M059J (cell line): Measurements from ENCODE around the gene FOSL1. TPM values are rescaled to one million over a fixed set of nuclear protein-coding genes. Genes with fewer than 3 reads are reported as not detected.

Experiments used
- DNase-seq: peaks from one replicate; pipeline ENCODE4 v3.0.0-alpha.2; 2012; ENCODE audit warnings: low read depth
- total RNA-seq: library from RNA; depleted of rRNA; stranded (reverse); fragments of >200 nt; shearing (Covaris generic); gene quantifications from 2 replicates; pipeline ENCODE4 v1.2.3, GENCODE V29; 2014

The FOSL1 gene
- total RNA-seq, 1 experiment from 2014 or later: 286 TPM

DNA sequence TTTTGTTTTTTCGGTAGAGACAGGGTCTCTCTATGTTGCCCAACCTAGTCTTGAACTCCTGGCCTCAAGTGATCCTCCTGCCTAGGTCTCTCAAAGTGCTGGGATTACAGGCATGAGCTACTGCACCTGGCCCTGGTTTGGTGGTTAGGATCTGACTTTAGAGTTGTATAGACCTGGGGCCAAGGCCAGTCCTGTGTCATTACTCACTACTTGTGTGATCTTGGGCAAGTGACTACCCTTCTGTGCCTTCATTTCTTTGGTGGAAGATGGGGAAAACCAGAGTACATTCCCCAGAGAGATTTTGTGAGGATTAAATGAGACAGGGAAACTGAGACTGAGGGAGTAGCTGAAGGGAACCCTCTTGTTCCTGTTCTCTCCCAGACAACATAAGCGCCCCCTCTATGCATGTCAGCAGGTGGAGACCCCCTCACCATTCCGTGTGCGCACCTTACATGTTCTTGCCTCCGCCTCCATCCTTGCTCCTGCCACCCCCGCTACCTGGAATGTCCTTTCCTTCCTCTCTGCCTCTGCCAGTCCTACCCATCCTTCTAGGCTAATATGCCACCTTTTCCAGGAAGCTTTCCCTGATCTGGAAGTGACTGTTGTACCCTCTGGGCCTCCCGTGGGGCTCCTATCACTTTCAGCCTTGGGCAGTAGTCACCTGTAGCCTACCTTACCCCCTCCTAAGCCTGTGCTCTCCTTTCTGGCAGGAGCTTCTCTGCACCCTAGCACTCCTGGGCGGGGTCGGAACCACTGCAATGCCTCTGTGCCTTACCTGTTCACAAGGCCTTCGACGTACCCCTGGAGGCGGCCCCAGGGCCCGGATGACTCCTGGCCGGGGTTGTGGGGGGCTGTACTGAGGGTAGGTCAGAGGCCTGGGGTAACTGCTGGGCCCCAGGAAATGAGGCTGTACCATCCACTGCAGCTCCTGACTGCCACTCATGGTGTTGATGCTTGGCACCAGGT is 3.9 kb downstream of the FOSL1 start:
- peak; percentile 64 for DNase-seq

DNA sequence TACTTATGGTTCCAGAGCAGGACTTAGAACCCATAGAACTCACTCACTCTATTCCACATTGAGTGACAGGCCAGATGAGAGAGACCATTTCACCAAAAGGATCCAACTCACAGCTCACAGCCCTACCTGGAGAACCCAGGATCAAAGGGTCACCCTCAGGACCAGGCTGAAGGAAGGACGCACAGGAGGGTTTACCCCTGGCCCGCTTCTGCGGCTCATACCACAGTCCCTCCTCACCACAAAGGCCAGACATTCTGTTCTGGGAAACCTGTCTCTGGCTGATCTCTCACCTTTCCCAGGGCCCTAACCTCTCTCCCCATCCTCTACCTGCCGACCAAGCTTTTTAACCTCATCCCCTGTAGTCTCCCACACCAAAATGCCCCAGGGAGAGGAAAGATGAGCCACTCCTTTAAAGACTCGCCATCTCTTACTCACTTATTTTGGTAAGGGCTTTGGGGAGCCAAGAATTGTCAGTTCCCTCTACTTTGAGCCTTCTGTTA is 4.7 kb downstream of the FOSL1 start:
- peak; percentile 63 for DNase-seq

DNA sequence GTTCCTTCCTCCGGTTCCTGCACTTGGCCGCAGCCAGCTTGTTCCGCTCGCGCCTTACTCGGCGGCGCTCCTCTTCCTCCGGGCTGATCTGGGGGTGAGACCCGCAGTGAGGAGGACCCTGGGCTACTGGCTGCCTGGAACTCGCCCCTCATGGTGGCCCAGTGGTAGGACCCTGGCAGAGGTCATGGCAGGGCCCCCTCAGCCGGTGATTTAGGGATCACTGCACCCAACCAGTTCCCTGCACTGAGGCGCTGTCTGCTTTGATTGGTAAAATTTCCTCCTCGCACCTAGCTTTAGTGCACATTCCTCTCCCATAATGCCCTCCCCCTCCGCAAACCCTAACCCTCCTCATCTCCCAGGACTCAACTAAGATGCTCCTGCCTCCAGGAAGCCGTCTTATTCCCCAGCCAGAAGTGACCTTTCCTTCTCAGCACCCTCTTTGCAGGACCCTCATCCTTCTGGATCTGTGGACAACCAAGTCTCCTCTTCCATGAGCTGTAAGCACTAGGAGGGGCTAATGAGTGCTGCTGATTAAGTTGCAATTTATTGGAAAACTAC is 6.1 kb downstream of the FOSL1 start:
- DNase-seq: peak; percentile 55

DNA sequence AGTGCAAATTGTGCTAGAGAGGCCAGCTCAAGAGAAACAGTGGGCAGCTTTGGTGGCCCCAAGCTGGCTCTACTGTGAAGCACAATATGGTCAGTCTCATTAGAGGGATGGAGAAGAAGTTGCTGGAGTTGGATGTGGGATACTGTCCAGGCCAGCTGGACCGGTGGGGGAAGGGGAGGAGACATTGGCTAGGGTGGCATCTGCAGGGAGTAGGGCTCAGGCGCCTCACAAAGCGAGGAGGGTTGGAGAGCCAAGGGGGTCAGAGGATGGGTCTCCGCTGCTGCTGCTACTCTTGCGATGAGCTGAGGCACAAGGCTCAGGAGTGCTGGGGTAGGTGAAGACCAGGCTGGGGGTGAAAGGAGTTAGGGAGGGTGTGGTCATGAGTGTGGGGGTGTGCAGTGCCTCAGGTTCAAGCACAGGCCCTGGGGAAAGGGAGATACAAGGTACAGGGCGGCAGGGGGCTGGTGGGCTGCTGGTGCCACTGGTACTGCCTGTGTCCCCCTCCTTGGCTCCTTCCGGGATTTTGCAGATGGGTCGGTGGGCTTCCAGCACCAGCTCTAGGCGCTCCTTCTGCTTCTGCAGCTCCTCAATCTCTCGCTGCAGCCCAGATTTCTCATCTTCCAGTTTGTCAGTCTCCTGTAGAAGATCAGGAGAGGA is 7.4 kb downstream of the FOSL1 start:
- peak; percentile 62 for DNase-seq

DNA sequence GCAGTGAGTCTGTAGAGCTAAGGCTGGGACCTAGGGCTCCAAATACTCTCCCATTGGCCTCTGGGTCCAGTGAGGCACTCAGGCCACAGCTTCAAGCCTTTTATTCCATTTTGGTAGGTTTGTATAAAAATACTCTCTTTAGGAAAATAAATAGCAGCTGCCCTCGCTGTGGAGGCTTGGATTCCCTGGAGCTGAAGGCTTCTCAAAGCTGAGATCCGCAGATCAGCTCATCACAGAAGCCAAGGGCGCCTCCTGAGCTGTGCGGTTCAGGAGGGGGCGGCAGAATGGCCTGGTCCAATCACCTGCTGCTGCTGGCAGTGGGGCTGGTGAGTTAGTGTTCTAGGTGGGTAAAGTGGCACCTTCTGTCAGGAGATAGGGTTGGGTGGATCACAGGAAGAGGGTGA is 8.0 kb downstream of the FOSL1 start:
- peak; percentile 71 for DNase-seq

DNA sequence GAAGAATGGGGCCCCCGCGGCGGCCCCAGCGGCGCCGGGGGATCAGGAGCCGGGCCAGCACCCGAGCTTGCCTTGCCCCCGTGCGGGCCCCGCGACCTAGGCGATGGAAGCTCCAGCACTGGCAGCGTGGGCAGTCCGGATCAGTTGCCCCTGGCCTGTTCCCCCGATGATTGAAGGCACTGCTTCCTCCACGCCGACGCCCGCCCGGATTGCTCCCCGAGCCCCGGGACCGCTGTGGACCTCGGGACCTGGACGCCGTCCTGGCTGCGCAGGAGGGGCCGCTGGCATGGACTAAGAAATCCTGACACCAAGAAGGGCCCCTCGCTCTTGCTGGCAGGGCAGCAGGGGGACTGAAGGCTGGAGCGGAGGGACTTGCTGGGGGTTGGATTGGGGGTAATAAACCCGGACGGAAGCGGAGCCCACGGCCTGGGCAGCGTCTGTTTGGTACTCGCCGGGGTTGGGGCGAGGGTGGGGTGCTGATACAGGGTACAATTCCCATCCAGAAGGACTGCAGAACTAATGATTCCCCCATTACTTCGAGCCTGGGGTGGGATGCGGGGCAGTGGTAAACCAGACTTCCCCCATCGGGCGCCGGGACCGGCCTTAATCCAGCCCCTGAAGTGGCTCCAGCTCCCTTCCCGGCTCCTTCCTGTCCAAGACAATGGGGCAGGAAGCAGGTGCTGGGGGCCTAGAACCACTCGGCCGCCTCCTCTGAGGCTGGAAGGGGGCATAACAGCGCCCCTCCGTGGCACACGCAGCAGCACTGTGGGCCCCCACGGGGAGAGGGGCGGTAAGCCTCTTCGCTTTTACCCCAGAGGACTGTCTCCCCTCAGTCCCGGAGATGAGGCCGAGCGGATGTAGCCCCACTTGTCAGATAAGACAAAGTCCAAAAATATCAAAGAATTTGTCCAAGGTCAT is 8.7 kb downstream of the FOSL1 start:
- peak; percentile 83 for DNase-seq

DNA sequence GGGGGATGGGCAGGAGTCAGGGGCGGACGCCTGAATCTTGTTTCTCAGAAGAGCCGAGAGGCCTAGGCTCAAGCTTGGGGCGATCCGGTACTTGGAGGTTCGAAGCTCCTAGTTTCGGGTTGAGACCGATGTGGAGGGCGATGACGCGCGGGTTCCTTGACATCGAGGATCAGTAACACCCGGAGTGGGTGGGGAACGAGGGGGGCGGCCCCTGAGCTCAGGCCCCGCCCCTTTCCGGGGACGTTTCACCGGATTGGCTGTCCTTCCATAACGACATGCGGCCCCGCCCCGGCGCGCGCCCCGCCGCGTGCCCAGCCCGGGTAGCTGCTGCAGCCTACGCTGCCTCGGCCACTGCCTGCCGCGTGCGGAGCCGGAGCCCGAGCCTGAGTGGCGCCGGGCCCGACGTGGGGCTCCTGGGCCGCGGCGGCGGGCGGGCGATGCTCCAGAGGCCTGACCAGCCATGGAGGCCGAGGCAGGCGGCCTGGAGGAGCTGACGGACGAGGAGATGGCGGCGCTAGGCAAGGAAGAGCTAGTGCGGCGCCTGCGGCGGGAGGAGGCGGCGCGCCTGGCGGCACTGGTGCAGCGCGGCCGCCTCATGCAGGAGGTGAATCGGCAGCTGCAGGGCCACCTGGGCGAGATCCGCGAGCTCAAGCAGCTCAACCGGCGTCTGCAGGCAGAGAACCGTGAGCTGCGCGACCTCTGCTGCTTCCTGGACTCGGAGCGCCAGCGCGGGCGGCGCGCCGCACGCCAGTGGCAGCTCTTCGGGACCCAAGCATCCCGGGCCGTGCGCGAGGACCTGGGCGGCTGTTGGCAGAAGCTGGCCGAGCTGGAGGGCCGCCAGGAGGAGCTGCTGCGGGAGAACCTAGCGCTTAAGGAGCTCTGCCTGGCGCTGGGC is 9.6 kb downstream of the FOSL1 start, which contains the start of gene CCDC85B:
CCDC85B (plus strand) TSS at position 350 of the 895 bp plus-strand sequence; CDS start at position 461, 111 bp downstream.
- DNase-seq: peak; percentile 94

DNA sequence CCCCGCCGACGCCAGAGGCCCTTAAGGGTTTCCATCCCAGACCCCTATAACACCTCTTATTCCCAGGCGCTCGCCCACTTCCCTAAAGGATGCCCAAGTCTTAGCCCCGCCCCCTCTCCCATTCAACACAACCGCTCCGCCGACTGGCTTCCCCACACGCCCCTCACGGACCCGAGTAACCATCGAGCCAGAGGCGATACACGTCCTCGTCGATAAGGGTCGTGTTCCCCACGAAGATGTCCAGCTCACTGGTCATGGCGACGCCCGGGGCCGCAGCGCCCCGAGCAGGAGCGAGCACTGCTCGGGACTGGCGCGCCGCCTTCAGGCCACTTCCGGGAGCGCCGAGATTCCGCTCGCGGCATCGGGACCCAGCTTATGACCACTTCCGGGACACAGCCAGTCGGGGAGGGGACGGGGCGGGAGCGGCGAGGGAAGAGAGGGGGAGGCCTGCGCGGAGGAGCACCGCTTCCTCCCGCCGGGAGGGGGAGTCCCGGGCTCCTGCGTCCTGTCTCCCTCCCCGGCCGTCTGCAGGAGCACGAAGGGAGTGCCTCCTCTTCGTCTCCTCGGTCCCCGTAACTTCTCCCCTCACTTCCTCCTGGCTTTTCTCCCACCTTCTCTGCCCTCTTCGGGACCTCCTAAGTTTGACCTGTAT is 11.9 kb downstream of the FOSL1 start, which contains the start of gene FIBP:
FIBP (minus strand) TSS at position 309 of the 652 bp plus-strand sequence; CDS start at position 256, 53 bp downstream.
- peak; percentile 96 for DNase-seq

DNA sequence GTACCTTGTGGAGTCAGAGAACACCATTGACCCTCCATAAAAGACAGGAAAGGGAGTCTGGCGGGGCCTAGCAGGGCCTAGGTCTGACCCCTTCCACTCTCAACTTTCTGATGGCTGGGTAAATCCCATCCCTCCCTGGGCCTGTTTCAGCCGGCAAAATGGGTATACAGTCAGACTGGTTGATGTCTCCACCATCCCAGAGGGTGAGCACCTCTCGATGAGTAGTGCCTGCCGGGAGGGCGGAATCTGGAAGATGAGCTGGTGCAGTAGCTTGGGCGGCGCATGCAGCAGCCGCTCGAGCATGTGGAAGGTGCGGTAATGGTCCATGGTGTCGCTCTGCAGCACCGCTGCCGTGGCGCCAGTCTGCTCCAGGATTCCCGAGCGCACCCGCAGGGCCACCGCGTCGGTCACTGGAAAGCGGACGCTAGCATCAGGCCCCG is 12.4 kb downstream of the FOSL1 start:
- no peak for DNase-seq

DNA sequence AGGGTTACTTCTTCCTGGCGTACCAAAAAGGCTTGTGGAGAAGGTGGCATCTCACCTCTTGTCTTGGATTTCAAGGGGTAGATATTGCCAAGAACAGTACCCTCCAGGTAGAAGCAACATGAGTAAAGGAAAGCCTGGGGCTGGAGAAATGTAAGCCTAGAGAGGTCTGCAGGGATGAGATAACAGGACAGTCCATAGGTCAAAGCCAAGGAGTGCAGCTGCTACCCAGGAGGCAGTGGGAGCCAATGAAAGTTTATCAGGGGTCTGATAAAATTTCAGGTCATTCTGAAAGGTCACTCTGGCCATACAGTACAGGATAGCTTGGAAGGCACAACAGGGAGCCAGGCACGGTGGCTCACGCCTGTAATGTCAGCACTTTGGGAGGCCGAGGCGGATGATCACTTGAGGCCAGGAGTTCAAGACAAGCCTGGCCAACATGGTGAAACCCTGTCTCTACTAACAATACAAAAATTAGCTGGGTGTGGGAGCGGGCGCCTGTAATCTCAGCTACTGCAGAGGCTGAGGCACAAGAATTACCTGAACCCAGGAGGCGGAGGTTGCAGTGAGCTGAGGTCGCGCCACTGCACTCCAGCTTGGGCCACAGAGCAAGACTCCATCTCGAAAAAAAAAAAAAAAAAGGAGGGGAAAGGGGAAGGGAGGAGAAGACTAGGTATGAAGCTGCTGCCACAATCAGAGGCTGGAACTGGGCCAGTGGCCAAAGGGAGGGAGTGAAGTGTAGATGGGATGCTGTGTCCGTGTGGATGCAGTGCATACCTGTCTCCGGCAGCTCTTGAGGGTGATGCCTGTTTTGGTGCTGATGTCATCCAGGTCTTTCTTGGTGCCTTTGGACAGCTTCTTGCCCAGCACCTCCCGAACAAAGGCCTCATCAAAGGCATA is 13.1 kb downstream of the FOSL1 start:
- no peak for DNase-seq

DNA sequence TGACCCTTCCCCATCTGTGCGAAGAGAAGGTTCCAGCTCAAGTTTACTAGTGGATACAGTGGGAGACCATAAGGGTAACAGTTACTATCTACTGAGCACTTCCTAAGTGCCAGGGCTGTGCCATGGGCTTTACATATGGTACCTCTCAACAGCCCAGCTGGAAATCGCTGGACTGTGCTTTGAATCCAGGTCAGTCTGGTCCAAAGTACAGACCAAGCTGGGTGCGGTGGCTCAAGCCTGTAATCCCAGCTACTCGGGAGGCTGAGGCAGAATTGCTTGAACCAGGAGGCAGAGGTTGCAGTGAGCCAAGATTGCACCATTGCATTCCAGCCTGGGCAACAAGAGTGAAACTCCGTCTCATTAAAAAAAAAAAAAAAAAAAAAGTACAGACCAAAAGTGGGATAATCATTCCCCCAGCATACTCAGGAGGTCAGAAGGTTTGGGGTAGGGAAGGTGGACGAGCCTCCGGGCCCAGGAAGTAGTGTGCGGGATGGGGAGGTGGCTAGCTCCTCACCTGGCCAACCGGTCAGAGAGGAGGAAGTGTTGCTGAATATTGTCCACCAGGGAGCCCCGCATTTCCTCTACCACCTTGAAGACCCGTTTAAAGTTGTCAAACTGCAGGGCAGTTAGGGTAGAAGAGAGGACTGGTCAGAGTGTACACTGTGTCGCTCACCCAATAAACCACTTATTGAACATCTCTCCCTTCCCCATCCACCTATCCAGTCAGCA is 14.2 kb downstream of the FOSL1 start:
- DNase-seq: no peak

DNA sequence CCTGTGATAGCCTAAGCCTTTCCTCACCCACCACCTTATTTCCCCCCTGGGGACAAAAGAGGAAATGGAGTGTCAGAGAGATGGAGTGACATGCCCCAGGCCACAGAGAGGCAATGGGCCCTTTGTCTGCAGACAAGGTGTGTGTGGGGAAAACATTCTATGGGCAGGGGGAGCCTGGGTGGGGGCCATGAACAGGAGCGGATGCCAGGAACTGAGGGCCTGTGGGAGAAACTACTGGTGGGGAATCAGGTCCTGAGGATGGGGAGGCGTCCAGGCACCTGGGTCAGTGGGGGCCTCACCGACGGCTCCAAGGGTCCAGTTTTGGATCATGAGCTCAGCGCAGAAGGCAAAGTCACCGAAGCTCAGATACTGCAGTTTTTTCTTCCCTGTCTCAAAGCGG is 15.0 kb downstream of the FOSL1 start:
- no peak for DNase-seq

DNA sequence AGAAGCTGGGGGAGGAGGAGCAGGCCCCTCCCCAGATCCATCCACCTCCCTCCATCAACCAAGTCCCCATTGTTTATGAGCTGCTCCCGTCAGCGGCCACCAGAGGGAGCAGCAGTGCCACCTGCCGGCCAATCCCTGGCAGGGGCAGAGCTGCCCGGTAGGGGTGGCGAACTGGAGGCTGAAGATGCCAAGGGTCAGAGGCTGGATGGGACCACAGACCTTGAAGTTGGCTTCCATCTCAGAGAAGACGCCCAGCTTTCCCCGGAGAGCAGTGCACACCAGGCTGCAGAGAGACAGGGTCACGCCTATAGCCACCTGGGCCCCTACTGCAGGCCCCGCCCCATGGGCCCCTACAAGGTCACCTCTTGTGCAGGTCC is 15.5 kb downstream of the FOSL1 start:
- peak; percentile 71 for DNase-seq

DNA sequence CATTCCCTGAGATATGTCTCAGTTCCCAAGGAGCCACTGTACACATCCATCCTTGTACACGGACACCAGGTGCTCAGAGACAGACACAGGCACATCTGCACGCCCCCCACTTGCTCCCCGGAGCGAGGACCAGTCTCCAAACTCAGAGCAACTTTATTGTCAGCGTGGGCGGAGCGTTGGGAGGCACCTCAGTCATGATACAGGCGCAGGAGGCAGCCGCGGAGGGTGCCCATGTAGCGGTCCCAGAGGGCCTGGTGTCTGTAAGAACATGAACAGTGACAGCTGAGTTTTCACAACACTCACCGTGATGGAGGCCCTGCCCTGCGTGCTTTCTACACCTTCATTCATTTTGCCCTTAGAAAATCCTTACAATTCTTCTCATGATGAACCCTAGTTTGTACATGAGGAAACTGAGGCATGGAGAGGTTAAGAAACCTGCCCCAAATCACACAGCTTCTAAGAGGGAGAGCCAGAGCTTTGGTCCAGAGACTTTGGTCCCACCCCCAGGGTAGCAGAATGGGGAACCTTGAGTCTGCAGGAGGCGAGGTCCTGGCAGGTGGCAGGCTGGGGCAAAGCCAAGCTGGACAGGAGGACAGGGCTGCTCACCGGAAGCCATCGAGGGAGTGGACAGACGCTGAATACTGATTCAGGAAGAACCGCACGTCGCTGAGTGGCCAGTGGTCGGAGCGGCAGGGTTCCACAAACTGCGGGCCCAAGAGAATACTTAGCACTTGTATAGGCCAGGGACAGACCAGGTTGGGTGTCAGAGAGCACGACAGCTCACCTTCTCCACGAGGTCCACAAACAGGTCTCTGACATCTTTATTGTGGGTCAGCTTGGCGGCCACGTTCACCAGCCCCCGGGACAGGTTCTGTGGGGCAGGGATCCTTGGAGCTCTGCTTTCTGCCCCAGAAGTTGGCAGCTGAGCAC is 16.1 kb downstream of the FOSL1 start:
- no peak for DNase-seq

DNA sequence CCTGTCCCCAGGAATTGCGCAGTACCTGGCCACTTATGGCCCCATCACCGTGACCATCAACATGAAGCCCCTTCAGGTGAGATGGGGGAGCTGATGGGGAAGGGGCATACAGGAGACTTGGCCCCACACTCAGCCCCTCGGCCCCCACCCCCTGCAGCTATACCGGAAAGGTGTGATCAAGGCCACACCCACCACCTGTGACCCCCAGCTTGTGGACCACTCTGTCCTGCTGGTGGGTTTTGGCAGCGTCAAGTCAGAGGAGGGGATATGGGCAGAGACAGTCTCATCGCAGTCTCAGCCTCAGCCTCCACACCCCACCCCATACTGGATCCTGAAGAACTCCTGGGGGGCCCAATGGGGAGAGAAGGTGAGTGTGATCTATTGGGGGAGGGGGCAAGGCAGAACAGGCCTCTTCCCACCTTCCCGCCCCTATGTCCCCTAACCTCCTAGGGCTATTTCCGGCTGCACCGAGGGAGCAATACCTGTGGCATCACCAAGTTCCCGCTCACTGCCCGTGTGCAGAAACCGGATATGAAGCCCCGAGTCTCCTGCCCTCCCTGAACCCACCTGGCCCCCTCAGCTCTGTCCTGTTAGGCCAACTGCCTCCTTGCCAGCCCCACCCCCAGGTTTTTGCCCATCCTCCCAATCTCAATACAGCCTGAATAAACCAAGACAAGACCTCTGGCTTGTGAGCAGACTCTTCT is 17.0 kb downstream of the FOSL1 start:
- no peak for DNase-seq
